ENCODE data around the gene UBE2N. TPM values are rescaled to one million over a fixed set of nuclear protein-coding genes. Genes with fewer than 3 reads are reported as not detected.
A peak's percentile ranks its signal among the peaks of the same experiment; 100 is the strongest.
"Not testable (repeated sequence)": the region's sequence is repeated elsewhere in the genome, so short reads cannot be mapped to it uniquely, and the experiment has no call there.

Gene UBE2N
- total RNA-seq, 4 donors from 2014 or later, result 2.0 to 39.0 (median 22.3) TPM

DNA sequence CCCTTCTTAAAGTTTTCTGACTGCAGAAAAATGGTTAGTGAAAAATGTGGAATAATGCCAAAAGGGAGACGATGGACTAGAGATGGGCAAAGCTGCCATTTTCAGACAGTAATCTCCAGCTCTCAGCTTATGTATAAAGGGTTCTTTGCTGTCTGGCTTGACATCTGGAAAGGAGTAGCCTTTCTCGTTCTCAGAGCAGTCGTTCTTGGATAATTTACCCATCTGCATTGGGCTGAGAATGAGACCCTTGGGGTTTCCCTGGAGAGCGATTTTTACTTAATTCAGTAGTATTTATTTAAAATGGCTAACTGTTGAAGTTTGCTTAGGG is 62.8 kb downstream of the UBE2N start:
- TF ChIP-seq POLR2AphosphoS5 (IDR thresholded peaks at IDR 0.05), result no peak
- no peak for TF ChIP-seq EP300 (IDR thresholded peaks at IDR 0.05; ENCODE audit: low read depth)
- no peak for TF ChIP-seq POLR2A (IDR thresholded peaks at IDR 0.05)
- TF ChIP-seq, protein P1, sequence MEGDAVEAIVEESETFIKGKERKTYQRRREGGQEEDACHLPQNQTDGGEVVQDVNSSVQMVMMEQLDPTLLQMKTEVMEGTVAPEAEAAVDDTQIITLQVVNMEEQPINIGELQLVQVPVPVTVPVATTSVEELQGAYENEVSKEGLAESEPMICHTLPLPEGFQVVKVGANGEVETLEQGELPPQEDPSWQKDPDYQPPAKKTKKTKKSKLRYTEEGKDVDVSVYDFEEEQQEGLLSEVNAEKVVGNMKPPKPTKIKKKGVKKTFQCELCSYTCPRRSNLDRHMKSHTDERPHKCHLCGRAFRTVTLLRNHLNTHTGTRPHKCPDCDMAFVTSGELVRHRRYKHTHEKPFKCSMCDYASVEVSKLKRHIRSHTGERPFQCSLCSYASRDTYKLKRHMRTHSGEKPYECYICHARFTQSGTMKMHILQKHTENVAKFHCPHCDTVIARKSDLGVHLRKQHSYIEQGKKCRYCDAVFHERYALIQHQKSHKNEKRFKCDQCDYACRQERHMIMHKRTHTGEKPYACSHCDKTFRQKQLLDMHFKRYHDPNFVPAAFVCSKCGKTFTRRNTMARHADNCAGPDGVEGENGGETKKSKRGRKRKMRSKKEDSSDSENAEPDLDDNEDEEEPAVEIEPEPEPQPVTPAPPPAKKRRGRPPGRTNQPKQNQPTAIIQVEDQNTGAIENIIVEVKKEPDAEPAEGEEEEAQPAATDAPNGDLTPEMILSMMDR (IDR thresholded peaks at IDR 0.05), result no peak
- 0 to 1% methylated on average over 4 of the region's 4 CpGs for WGBS, 2 donors (ENCODE audit: low coverage in 1 of 2)
- Histone ChIP-seq H3K27ac (peak overlapping the region; percentile 98), H3K27me3 (no peaks in the 10 kb centered on the region), H3K4me1 (peaks cover 18 to 67% (median 39%) of the 10 kb centered on the region in 4 donors), H3K36me3 (no peaks in the 10 kb centered on the region), H3K4me3 (peak overlapping the region; percentile 71 to 98 (median 91)), H3K9me3 (no peaks in the 10 kb centered on the region)
- in situ Hi-C loops (cut with MboI; ENCODE audit: low pct_ligation_motif_present in 1 of 4, low pct_unique_long_range_greater_than_20kb in 1 of 4, low sequenced_read_pairs in 3 of 4) (no loop called here), intact Hi-C loops (cut with DNase I; ENCODE audit: low total_unique reads) (no loop called here)
- no peak for DNase-seq

DNA sequence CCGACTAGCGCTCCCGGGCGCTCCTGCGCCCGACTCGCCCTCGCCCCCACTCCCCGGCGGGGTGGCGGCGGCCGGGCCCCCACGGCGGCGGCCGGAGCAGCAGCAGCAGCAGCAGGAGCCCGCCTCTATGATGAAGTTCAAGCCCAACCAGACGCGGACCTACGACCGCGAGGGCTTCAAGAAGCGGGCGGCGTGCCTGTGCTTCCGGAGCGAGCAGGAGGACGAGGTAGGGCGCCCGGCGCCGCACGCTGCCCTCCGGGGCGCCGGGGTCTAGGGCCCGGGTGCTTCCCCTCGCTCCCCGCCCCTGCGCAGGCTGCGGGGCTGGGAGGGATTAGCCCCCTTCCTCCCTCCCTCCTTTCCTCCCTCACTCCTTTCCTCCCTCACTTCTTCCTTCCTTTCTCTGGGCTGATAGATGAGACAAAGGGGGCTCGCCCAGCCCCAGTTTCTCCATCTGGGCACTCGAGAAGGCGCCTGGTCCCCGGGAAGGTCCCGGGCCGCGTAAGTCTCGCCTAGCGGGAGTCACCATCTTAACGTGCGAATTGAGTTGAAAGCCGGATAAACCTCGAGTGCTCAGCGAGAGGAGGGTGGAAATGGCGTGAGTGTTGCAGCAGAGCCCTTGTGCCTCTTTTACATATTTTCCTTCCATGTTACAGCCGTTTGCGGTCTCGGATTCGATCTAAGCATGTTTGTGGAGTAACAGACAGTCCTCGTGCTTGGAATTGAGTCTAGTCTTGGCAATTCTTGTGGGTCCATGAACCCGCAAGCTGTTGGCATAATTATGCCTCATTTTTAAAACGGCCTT is 63.4 kb downstream of the UBE2N start:
- in situ Hi-C loops (cut with MboI; ENCODE audit: low pct_ligation_motif_present in 1 of 4, low pct_unique_long_range_greater_than_20kb in 1 of 4, low sequenced_read_pairs in 3 of 4); intact Hi-C loops (cut with DNase I; ENCODE audit: low total_unique reads); H3K27me3 ChIP-seq; H3K36me3 ChIP-seq; H3K9me3 ChIP-seq: not testable (repeated sequence)
- H3K4me3 ChIP-seq, result peak overlapping the region; percentile 71 to 98 (median 91)
- TF ChIP-seq POLR2A (IDR thresholded peaks at IDR 0.05) (peak; percentile 31), POLR2AphosphoS5 (IDR thresholded peaks at IDR 0.05) (peak; percentile 4 to 70 (median 30))
- H3K27ac ChIP-seq, result peak overlapping the region; percentile 98
- 0% methylated on average over 11 to 37 of the region's 64 CpGs for WGBS, 2 donors (ENCODE audit: low coverage in 1 of 2)
- peaks cover 16 to 66% (median 41%) of the 10 kb centered on the region in 4 donors for H3K4me1 ChIP-seq
- DNase-seq, result peak; percentile 46

DNA sequence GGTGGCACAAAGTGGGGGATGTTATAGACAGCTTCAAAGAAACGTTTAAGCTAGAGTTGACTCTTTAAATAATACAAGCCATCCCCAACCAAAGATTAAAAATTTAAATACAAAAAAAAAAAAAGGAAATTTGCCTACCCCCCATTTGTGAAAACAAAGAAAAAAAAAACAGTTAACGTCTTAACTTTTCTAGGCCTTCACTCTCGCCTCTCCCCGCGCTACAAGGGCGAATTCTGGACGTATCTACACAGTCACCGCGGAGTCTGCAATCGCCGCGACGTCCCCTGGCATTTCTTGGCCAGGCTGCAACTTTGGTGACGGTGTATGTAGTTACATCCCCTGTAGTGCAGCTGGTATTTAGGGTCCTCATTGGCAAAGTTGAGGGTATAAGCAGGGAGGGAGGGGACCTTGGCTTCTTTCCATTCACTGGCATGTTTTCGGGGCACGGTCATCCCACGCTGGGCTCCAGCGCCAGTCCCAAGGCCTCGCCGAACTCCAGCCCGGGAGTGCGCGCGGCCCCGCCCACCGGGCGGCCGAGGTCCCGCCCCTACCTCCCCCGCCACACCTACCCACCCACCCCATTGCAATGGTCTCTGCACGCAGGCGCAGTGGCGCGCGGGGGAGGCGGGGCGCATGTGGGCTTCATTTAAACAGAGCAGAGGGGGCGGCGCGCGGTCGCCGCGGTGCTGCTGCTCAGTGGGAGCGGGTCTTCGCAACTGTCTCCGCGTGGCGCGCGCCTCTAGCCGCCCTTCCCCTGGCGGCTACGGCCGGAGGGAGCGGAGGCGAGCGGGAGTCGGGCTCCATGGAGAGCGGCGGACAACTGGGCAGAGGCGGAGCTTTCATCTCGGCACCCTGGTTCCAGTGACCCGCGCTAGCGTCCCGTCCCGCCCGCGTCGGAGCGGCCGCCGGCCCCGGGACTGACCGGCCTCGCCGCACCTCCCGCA is 64.2 kb downstream of the UBE2N start, which contains the start of gene NUDT4:
Gene NUDT4 (plus strand): TSS at position 674 of the 944 bp plus-strand sequence. CDS start 398 bp downstream, outside the sequence.
- intact Hi-C loops (cut with DNase I; ENCODE audit: low total_unique reads), result no loop called here
- in situ Hi-C loops (cut with MboI; ENCODE audit: low pct_ligation_motif_present in 1 of 4, low pct_unique_long_range_greater_than_20kb in 1 of 4, low sequenced_read_pairs in 3 of 4), result no loop called here

DNA sequence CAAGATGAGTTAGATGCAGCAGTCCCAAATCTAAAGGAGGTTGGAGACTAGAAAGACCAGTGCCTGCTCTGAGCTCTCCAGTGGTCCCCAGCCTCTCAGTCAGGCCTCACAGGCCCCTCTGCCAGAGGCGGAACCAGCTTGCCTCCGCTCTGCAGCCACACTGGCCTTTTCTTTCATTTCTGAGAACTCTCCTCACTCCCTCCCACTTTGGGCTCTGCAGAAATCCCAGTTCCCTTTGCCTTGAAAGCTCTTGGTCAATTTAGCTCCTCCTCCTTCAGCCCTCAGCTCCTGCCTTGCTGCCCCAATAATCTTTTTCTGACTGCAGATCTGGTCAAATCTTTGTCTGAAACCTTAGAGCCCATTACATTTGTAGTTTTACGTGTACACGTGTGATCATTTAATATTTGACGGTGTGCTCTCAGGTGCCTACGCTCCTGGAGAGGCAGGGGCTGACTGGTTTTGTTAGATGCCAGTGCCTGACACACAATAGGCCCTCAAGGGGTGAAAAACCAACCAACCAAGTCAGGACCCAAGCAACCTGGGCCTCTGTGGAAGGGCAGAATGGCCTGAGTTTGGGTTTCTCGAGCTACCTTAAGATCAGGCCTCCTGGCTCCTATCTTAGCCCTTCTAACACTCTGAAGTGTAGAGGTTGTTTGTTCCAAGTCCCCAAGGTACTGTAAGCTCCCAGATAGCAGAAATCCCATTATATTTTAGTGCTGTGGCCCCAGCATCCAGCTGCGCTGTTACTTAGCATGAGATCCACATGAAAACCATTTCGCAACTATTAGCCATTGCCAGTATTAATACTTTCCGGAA is 65.1 kb downstream of the UBE2N start:
- Histone ChIP-seq H3K9me3 (no peaks in the 10 kb centered on the region), H3K4me1 (peaks cover 15 to 53% (median 39%) of the 10 kb centered on the region in 4 donors), H3K27me3 (no peaks in the 10 kb centered on the region), H3K4me3 (peak overlapping the region in 3 of 4 donors; percentile 71 to 98 (median 91)), H3K27ac (peak overlapping the region; percentile 98), H3K36me3 (no peaks in the 10 kb centered on the region)
- in situ Hi-C loops (cut with MboI; ENCODE audit: low pct_ligation_motif_present in 1 of 4, low pct_unique_long_range_greater_than_20kb in 1 of 4, low sequenced_read_pairs in 3 of 4) (no loop called here), intact Hi-C loops (cut with DNase I; ENCODE audit: low total_unique reads) (no loop called here)
- DNase-seq, result peak; percentile 51
- WGBS, 2 donors (ENCODE audit: low coverage in 1 of 2), result 53 to 92% methylated on average over 8 to 10 of the region's 10 CpGs
- TF ChIP-seq POLR2A (IDR thresholded peaks at IDR 0.05), result peak; percentile 12
- peak in 2 of 3 donors; percentile 26 to 58 for TF ChIP-seq POLR2AphosphoS5 (IDR thresholded peaks at IDR 0.05)
- TF ChIP-seq EP300 (IDR thresholded peaks at IDR 0.05; ENCODE audit: low read depth), result no peak

More for the DNA sequence above, 64.2 kb downstream of the UBE2N start, which contains the start of gene NUDT4:
- Histone ChIP-seq H3K4me1 (peaks cover 15 to 60% (median 41%) of the 10 kb centered on the region in 4 donors), H3K4me3 (peak within 1 kb of the TSS; percentile 71 to 98 (median 91)), H3K36me3 (no peaks in the 10 kb centered on the region), H3K27ac (peak within 1 kb of the TSS; percentile 98), H3K9me3 (no peaks in the 10 kb centered on the region), H3K27me3 (no peaks in the 10 kb centered on the region)
- 5 to 30% methylated on average over 13 to 40 of the region's 79 CpGs for WGBS, 2 donors (ENCODE audit: low coverage in 1 of 2)
- TF ChIP-seq POLR2A (IDR thresholded peaks at IDR 0.05) (peak; percentile 94), POLR2AphosphoS5 (IDR thresholded peaks at IDR 0.05) (peak; percentile 98 to 99 (median 99))
- TF ChIP-seq, protein P1 (IDR thresholded peaks at IDR 0.05), result no peak
- peak; percentile 98 for DNase-seq

Measured in transverse colon (tissue), 4 donors.